IPS-15b (cell line): Measurements from ENCODE around the gene TRPV4.
"Not testable (repeated sequence)": the region's sequence is repeated elsewhere in the genome, so short reads cannot be mapped to it uniquely, and the experiment has no call there.

Experiments
- H3K27me3 ChIP-seq: one replicate; pipeline ENCODE4 v1.6.1; 2013; ENCODE audit warnings: low read length; ENCODE audit not compliant: control insufficient read depth, insufficient read depth
- H3K36me3 ChIP-seq: one replicate; pipeline ENCODE4 v1.6.1; 2013; ENCODE audit warnings: low read length; ENCODE audit not compliant: control insufficient read depth, insufficient read depth
- H3K4me1 ChIP-seq: one replicate; pipeline ENCODE4 v1.6.1; 2013; ENCODE audit warnings: mild to moderate bottlenecking, low read length; ENCODE audit not compliant: control insufficient read depth, insufficient read depth
- H3K4me3 ChIP-seq: one replicate; pipeline ENCODE4 v1.5.1; 2013; ENCODE audit warnings: low read depth, low read length
- H3K9ac ChIP-seq: one replicate; pipeline ENCODE4 v1.6.1; 2013; ENCODE audit warnings: low read depth, mild to moderate bottlenecking, low read length
- H3K9me3 ChIP-seq: one replicate; pipeline ENCODE4 v1.6.1; 2013; ENCODE audit warnings: mild to moderate bottlenecking, low read length; ENCODE audit not compliant: control insufficient read depth, insufficient read depth

TRPV4 gene

GRCh38 chr12:109873653-109874052 is 40.5 kb upstream of the TRPV4 start:
- Histone ChIP-seq H3K4me1 (peaks cover 6% of the 10 kb centered on the region), H3K9me3 (no peaks in the 10 kb centered on the region), H3K4me3 (no peak overlapping the region), H3K36me3 (peaks cover 2% of the 10 kb centered on the region), H3K27me3 (no peaks in the 10 kb centered on the region), H3K9ac (no peak overlapping the region)

- Histone ChIP-seq H3K27me3 (no peaks in the 10 kb centered on the region), H3K9me3 (no peaks in the 10 kb centered on the region), H3K4me3 (no peak overlapping the region), H3K9ac (no peak overlapping the region), H3K36me3 (peaks cover 2% of the 10 kb centered on the region), H3K4me1 (peaks cover 3% of the 10 kb centered on the region)
Measured at GRCh38 chr12:109871668-109872314, 38.6 kb upstream of the TRPV4 start.

GRCh38 chr12:109870648-109871047 is 37.5 kb upstream of the TRPV4 start:
- Histone ChIP-seq H3K9ac (no peak overlapping the region), H3K36me3 (peaks cover 2% of the 10 kb centered on the region), H3K4me1 (peaks cover 3% of the 10 kb centered on the region), H3K9me3 (no peaks in the 10 kb centered on the region), H3K27me3 (no peaks in the 10 kb centered on the region), H3K4me3 (no peak overlapping the region)

GRCh38 chr12:109868182-109869051 is 35.2 kb upstream of the TRPV4 start:
- peaks cover 2% of the 10 kb centered on the region for H3K36me3 ChIP-seq
- no peak overlapping the region for H3K4me3 ChIP-seq
- H3K27me3 ChIP-seq: no peaks in the 10 kb centered on the region
- peaks cover 3% of the 10 kb centered on the region for H3K4me1 ChIP-seq
- no peak overlapping the region for H3K9ac ChIP-seq
- no peaks in the 10 kb centered on the region for H3K9me3 ChIP-seq

GRCh38 chr12:109864916-109865315 is 31.7 kb upstream of the TRPV4 start:
- Histone ChIP-seq H3K36me3 (peaks cover 3% of the 10 kb centered on the region), H3K4me1 (no peaks in the 10 kb centered on the region), H3K27me3 (no peaks in the 10 kb centered on the region), H3K4me3 (no peak overlapping the region), H3K9me3 (no peaks in the 10 kb centered on the region), H3K9ac (no peak overlapping the region)

GRCh38 chr12:109863847-109864712 is 30.9 kb upstream of the TRPV4 start:
- Histone ChIP-seq H3K27me3 (no peaks in the 10 kb centered on the region), H3K36me3 (peaks cover 3% of the 10 kb centered on the region), H3K4me3 (no peak overlapping the region), H3K9me3 (no peaks in the 10 kb centered on the region), H3K9ac (no peak overlapping the region), H3K4me1 (no peaks in the 10 kb centered on the region)

- not testable (repeated sequence) for H3K36me3 ChIP-seq, H3K9me3 ChIP-seq, H3K4me3 ChIP-seq, H3K9ac ChIP-seq, H3K27me3 ChIP-seq, H3K4me1 ChIP-seq
Measured at GRCh38 chr12:109862491-109862890, 29.3 kb upstream of the TRPV4 start.

- Histone ChIP-seq H3K9me3 (no peaks in the 10 kb centered on the region), H3K27me3 (no peaks in the 10 kb centered on the region), H3K9ac (no peak overlapping the region), H3K4me1 (no peaks in the 10 kb centered on the region), H3K4me3 (no peak overlapping the region), H3K36me3 (peaks cover 3% of the 10 kb centered on the region)
Measured at GRCh38 chr12:109861689-109862314, 28.6 kb upstream of the TRPV4 start.

- H3K36me3 ChIP-seq: peaks cover 5% of the 10 kb centered on the region
- H3K4me1 ChIP-seq: no peaks in the 10 kb centered on the region
- no peak overlapping the region for H3K9ac ChIP-seq
- no peaks in the 10 kb centered on the region for H3K9me3 ChIP-seq
- no peak overlapping the region for H3K4me3 ChIP-seq
- H3K27me3 ChIP-seq: no peaks in the 10 kb centered on the region
Measured at GRCh38 chr12:109860977-109861376, 27.8 kb upstream of the TRPV4 start.

GRCh38 chr12:109858764-109859163 is 25.6 kb upstream of the TRPV4 start:
- no peaks in the 10 kb centered on the region for H3K4me1 ChIP-seq
- H3K4me3 ChIP-seq: no peak overlapping the region
- H3K36me3 ChIP-seq: peaks cover 11% of the 10 kb centered on the region
- H3K9ac ChIP-seq: no peak overlapping the region
- no peaks in the 10 kb centered on the region for H3K27me3 ChIP-seq
- H3K9me3 ChIP-seq: no peaks in the 10 kb centered on the region

- H3K9ac ChIP-seq: no peak overlapping the region
- peaks cover 11% of the 10 kb centered on the region for H3K36me3 ChIP-seq
- H3K4me1 ChIP-seq: no peaks in the 10 kb centered on the region
- H3K4me3 ChIP-seq: no peak overlapping the region
- H3K27me3 ChIP-seq: no peaks in the 10 kb centered on the region
- H3K9me3 ChIP-seq: no peaks in the 10 kb centered on the region
Measured at GRCh38 chr12:109857715-109858114, 24.5 kb upstream of the TRPV4 start.
